H9 (cell line): Measurements from ENCODE around the gene MAP2. TPM values are rescaled to one million over a fixed set of nuclear protein-coding genes. Genes with fewer than 3 reads are reported as not detected.

ENCODE experiments used
- DNase-seq: peaks from one replicate; pipeline ENCODE4 v3.0.0-alpha.2; 2017
- H2AFZ ChIP-seq: one replicate; pipeline ENCODE4 v1.6.1; 2013; ENCODE audit warnings: mild to moderate bottlenecking, low read length, control low read depth, moderate library complexity
- H2AK5ac ChIP-seq: 2 replicates; pipeline ENCODE4 v1.6.1; 2013; ENCODE audit warnings: low read length, control low read depth, mixed read lengths; ENCODE audit not compliant: insufficient read length
- H2BK120ac ChIP-seq: one replicate; pipeline ENCODE4 v1.6.1; 2013; ENCODE audit warnings: low read depth, mild to moderate bottlenecking, low read length, control low read depth, inconsistent platforms; ENCODE audit not compliant: poor library complexity, severe bottlenecking
- H2BK12ac ChIP-seq: 2 replicates; pipeline ENCODE4 v1.6.1; 2013; ENCODE audit warnings: low read length, control low read depth, mixed read lengths, low read depth; ENCODE audit not compliant: insufficient read length
- H2BK15ac ChIP-seq: 2 replicates; pipeline ENCODE4 v1.6.1; 2013; ENCODE audit warnings: low read depth, low read length, control low read depth
- H2BK20ac ChIP-seq: one replicate; pipeline ENCODE4 v1.6.1; 2013; ENCODE audit warnings: low read depth, mild to moderate bottlenecking, low read length, control low read depth, inconsistent platforms; ENCODE audit not compliant: poor library complexity, severe bottlenecking
- H2BK5ac ChIP-seq: 2 replicates; pipeline ENCODE4 v1.6.1; 2013; ENCODE audit warnings: low read length, control low read depth, mixed read lengths; ENCODE audit not compliant: insufficient read length
- H3K14ac ChIP-seq: 2 replicates; pipeline ENCODE4 v1.6.1; 2013; ENCODE audit warnings: low read length, control low read depth; ENCODE audit not compliant: insufficient read depth
- H3K18ac ChIP-seq: 2 replicates; pipeline ENCODE4 v1.6.1; 2013; ENCODE audit warnings: low read depth, mild to moderate bottlenecking, mixed read lengths, low read length, control low read depth; ENCODE audit not compliant: insufficient read length
- H3K23ac ChIP-seq: 2 replicates; pipeline ENCODE4 v1.6.1; 2013; ENCODE audit warnings: low read length, control low read depth, mixed read lengths, low read depth; ENCODE audit not compliant: insufficient read length
- H3K23me2 ChIP-seq: 2 replicates; pipeline ENCODE4 v1.6.1; 2013; ENCODE audit warnings: low read depth, mild to moderate bottlenecking, mixed read lengths, low read length, control low read depth; ENCODE audit not compliant: insufficient read length, poor library complexity, severe bottlenecking
- H3K27ac ChIP-seq: 2 replicates; pipeline ENCODE4 v1.5.1; 2013; ENCODE audit warnings: low read length, control low read depth, mixed read lengths, low read depth; ENCODE audit not compliant: insufficient read length
- H3K27me3 ChIP-seq: 2 replicates; pipeline ENCODE4 v1.6.1; 2013; ENCODE audit warnings: low read length, control low read depth, inconsistent platforms; ENCODE audit not compliant: insufficient read depth
- H3K4ac ChIP-seq: 2 replicates; pipeline ENCODE4 v1.6.1; 2013; ENCODE audit warnings: low read depth, mild to moderate bottlenecking, control low read depth, inconsistent platforms, low read length, moderate library complexity
- H3K4me1 ChIP-seq: 2 replicates; pipeline ENCODE4 v1.6.1; 2013; ENCODE audit warnings: low read length, control low read depth, inconsistent platforms; ENCODE audit not compliant: insufficient read depth
- H3K4me2 ChIP-seq: 2 replicates; pipeline ENCODE4 v1.6.1; 2013; ENCODE audit warnings: low read length, control low read depth, mixed read lengths; ENCODE audit not compliant: insufficient read length, insufficient read depth
- H3K56ac ChIP-seq: 2 replicates; pipeline ENCODE4 v1.6.1; 2013; ENCODE audit warnings: low read depth, mild to moderate bottlenecking, mixed read lengths, low read length, control low read depth; ENCODE audit not compliant: insufficient read length
- H3K79me1 ChIP-seq: 2 replicates; pipeline ENCODE4 v1.6.1; 2013; ENCODE audit warnings: low read depth, mild to moderate bottlenecking, moderate library complexity, low read length, control low read depth, inconsistent platforms; ENCODE audit not compliant: insufficient read depth, poor library complexity, severe bottlenecking
- H3K79me2 ChIP-seq: 2 replicates; pipeline ENCODE4 v1.6.1; 2013; ENCODE audit warnings: low read length, control low read depth, inconsistent platforms; ENCODE audit not compliant: insufficient read depth
- H3K9ac ChIP-seq: 2 replicates; pipeline ENCODE4 v1.6.1; 2013; ENCODE audit warnings: low read length, control low read depth, mixed read lengths; ENCODE audit not compliant: insufficient read length; ENCODE audit errors: extremely low read depth
- H3K9me3 ChIP-seq: one replicate; pipeline ENCODE4 v1.6.1; 2013; ENCODE audit warnings: low read depth, low read length, inconsistent platforms; ENCODE audit not compliant: control insufficient read depth
- H3T11ph ChIP-seq: one replicate; pipeline ENCODE4 v1.6.1; 2013; ENCODE audit warnings: mild to moderate bottlenecking, low read length, control low read depth, inconsistent platforms
- H4K20me1 ChIP-seq: one replicate; pipeline ENCODE4 v1.6.1; 2013; ENCODE audit not compliant: control insufficient read depth, insufficient read length, insufficient read depth
- H4K5ac ChIP-seq: 2 replicates; pipeline ENCODE4 v1.6.1; 2013; ENCODE audit warnings: low read depth, mild to moderate bottlenecking, mixed read lengths, low read length, control low read depth; ENCODE audit not compliant: insufficient read length
- H4K8ac ChIP-seq: replicated peaks from 2 replicates; pipeline ENCODE4 v1.6.1; 2013; ENCODE audit warnings: low read length, control low read depth, mixed read lengths, low read depth; ENCODE audit not compliant: insufficient read length
- H4K91ac ChIP-seq: 2 replicates; pipeline ENCODE4 v1.6.1; 2013; ENCODE audit warnings: low read depth, mild to moderate bottlenecking, moderate library complexity, mixed read lengths, low read length, control low read depth; ENCODE audit not compliant: insufficient read length
- H3K27ac Mint-ChIP-seq, 3 experiments: 2 replicates in 2 of 3; 3 replicates in 1 of 3; pipeline ENCODE4 v1.8.0; 2020 to 2021; ENCODE audit warnings: mixed read lengths in 3 of 3, mild to moderate bottlenecking in 1 of 3, moderate library complexity in 1 of 3
- H3K27me3 Mint-ChIP-seq: 2 replicates; pipeline ENCODE4 v1.8.0; 2021; ENCODE audit warnings: low read depth, mild to moderate bottlenecking, moderate library complexity, mixed read lengths
- H3K36me3 Mint-ChIP-seq, 3 experiments: 2 replicates in 2 of 3; 3 replicates in 1 of 3; pipeline ENCODE4 v1.8.0; 2020 to 2021; ENCODE audit warnings: low read depth in 3 of 3, mixed read lengths in 3 of 3; ENCODE audit not compliant: insufficient read depth in 1 of 3
- H3K4me1 Mint-ChIP-seq, 2 experiments: 2 replicates each; pipeline ENCODE4 v1.8.0; 2020; ENCODE audit warnings: mixed read lengths in 2 of 2
- H3K4me3 Mint-ChIP-seq, 2 experiments: 2 replicates in 1 of 2; 3 replicates in 1 of 2; pipeline ENCODE4 v1.8.0; 2020 to 2021; ENCODE audit warnings: mild to moderate bottlenecking in 2 of 2, mixed read lengths in 2 of 2, moderate library complexity in 1 of 2
- H3K9me3 Mint-ChIP-seq, 2 experiments: 2 replicates in 1 of 2; 3 replicates in 1 of 2; pipeline ENCODE4 v1.8.0; 2020; ENCODE audit warnings: mild to moderate bottlenecking in 2 of 2, mixed read lengths in 2 of 2, moderate library complexity in 1 of 2
- WGBS: extraction: QIAGEN DNeasy Blood & Tissue Kit; methylation state at CpG from one replicate; pipeline ENCODE4 v1.1.7; 2013; ENCODE audit warnings: missing lambda C conversion rate, low lambda C conversion rate, mixed read lengths; ENCODE audit not compliant: insufficient read length; ENCODE audit errors: extremely low coverage; 5-methylcytosine and 5-hydroxymethylcytosine counted together
- total RNA-seq: library from RNA; stranded (reverse); gene quantifications from 2 replicates; pipeline ENCODE4 v1.2.1, GENCODE V29; 2021
- TF ChIP-seq, protein P1 (sequence below): fragments of 200-600 bp; sonication (generic); conservative IDR thresholded peaks from 3 replicates; pipeline ENCODE4 v1.8.0; 2021; ENCODE audit warnings: antibody characterized with exemption, mild to moderate bottlenecking

The MAP2 gene
- total RNA-seq, 1 experiment from 2014 or later = 0.87 TPM

DNA sequence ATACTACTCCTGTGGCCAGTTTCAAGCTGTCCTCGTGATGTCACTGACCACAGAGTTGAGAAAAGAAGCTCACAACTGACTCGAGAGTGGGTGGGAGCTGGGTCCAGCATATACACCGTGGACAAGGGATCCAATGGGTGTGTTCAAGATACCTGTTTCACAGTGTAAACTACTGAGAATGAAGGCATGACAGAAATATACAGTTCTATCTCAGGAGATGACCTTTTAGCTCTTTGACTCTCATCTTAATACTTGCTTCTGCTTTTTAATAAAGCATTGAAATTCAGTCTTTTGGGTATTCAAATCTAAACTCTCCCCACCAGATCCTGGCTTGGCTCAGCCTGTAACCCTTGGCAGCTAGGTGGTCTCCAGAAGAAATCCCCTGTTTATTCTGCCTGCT, 130.1 kb downstream of the MAP2 start:
- Histone ChIP-seq H3K14ac (no peak overlapping the region), H4K91ac (no peak overlapping the region), H2BK15ac (no peak overlapping the region), H2BK5ac (no peak overlapping the region), H3K79me2 (no peaks in the 10 kb centered on the region), H3K4me2 (no peak overlapping the region), H2BK12ac (no peak overlapping the region), H2BK20ac (no peak overlapping the region), H2AK5ac (no peak overlapping the region), H3K27me3 (no peaks in the 10 kb centered on the region), H3K4me1 (no peaks in the 10 kb centered on the region), H3K79me1 (no peaks in the 10 kb centered on the region), H3K27ac (no peak overlapping the region), H3T11ph (no peak overlapping the region), H4K5ac (no peak overlapping the region), H3K23ac (no peak overlapping the region), H3K23me2 (no peaks in the 10 kb centered on the region), H4K8ac (no peak overlapping the region), H3K56ac (no peak overlapping the region), H3K18ac (no peak overlapping the region), H4K20me1 (no peaks in the 10 kb centered on the region), H3K9me3 (no peaks in the 10 kb centered on the region), H2AFZ (no peak overlapping the region), H3K9ac (no peak overlapping the region), H3K4ac (no peak overlapping the region), H2BK120ac (no peak overlapping the region)
- TF ChIP-seq, protein P1, sequence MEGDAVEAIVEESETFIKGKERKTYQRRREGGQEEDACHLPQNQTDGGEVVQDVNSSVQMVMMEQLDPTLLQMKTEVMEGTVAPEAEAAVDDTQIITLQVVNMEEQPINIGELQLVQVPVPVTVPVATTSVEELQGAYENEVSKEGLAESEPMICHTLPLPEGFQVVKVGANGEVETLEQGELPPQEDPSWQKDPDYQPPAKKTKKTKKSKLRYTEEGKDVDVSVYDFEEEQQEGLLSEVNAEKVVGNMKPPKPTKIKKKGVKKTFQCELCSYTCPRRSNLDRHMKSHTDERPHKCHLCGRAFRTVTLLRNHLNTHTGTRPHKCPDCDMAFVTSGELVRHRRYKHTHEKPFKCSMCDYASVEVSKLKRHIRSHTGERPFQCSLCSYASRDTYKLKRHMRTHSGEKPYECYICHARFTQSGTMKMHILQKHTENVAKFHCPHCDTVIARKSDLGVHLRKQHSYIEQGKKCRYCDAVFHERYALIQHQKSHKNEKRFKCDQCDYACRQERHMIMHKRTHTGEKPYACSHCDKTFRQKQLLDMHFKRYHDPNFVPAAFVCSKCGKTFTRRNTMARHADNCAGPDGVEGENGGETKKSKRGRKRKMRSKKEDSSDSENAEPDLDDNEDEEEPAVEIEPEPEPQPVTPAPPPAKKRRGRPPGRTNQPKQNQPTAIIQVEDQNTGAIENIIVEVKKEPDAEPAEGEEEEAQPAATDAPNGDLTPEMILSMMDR = no peak
- H3K36me3 Mint-ChIP-seq = no peaks in the 10 kb centered on the region
- peaks cover 0 to 2% of the 10 kb centered on the region in 2 experiments; a peak in 1 of 4 replicates for H3K4me1 Mint-ChIP-seq
- no peak for DNase-seq
- no CpG with 5 or more reads among the region's 3 CpGs for WGBS
- no peaks in the 10 kb centered on the region for H3K9me3 Mint-ChIP-seq
- no peak overlapping the region for H3K27ac Mint-ChIP-seq
- H3K4me3 Mint-ChIP-seq = no peak overlapping the region
- peaks cover 22% of the 10 kb centered on the region for H3K27me3 Mint-ChIP-seq
